ENCODE measurements around the gene COL5A1. TPM values are rescaled to one million over a fixed set of nuclear protein-coding genes. Genes with fewer than 3 reads are reported as not detected.

Gene COL5A1
- total RNA-seq, 1 donor from 2014 or later, result 13.9 TPM

- Histone ChIP-seq H3K9me3 (replicated peaks) (no peaks in the 10 kb centered on the region), H3K27ac (replicated peaks) (no peak overlapping the region), H3K36me3 (peaks cover 31% of the 10 kb centered on the region), H3K4me3 (no peak overlapping the region), H3K4me1 (no peaks in the 10 kb centered on the region), H3K27me3 (ENCODE audit: low read depth) (no peaks in the 10 kb centered on the region)
- TF ChIP-seq CTCF (IDR thresholded peaks at IDR 0.05; ENCODE audit: borderline replicate concordance), result no peak
- DNase-seq, result no peak
- intact Hi-C loops (cut with micrococcal nuclease), result no loop called here
Measured at GRCh38 chr9:134818000-134818568, 176.5 kb downstream of the COL5A1 start.

GRCh38 chr9:134818591-134818990 lies 177.0 kb downstream of the COL5A1 start:
- Histone ChIP-seq H3K9me3 (replicated peaks) (no peaks in the 10 kb centered on the region), H3K27ac (replicated peaks) (no peak overlapping the region), H3K4me3 (no peak overlapping the region), H3K4me1 (no peaks in the 10 kb centered on the region), H3K27me3 (ENCODE audit: low read depth) (no peaks in the 10 kb centered on the region), H3K36me3 (peaks cover 27% of the 10 kb centered on the region)
- TF ChIP-seq CTCF (IDR thresholded peaks at IDR 0.05; ENCODE audit: borderline replicate concordance), result no peak
- intact Hi-C loops (cut with micrococcal nuclease), result no loop called here
- DNase-seq, result no peak

GRCh38 chr9:134820901-134821300 lies 179.3 kb downstream of the COL5A1 start:
- H3K36me3 ChIP-seq, result peaks cover 27% of the 10 kb centered on the region

GRCh38 chr9:134822541-134822940 lies 180.9 kb downstream of the COL5A1 start:
- Histone ChIP-seq H3K4me3 (no peak overlapping the region), H3K27me3 (ENCODE audit: low read depth) (no peaks in the 10 kb centered on the region), H3K9me3 (replicated peaks) (no peaks in the 10 kb centered on the region), H3K4me1 (no peaks in the 10 kb centered on the region), H3K36me3 (peaks cover 20% of the 10 kb centered on the region), H3K27ac (replicated peaks) (no peak overlapping the region)
- DNase-seq, result no peak
- intact Hi-C loops (cut with micrococcal nuclease), result no loop called here
- TF ChIP-seq CTCF (IDR thresholded peaks at IDR 0.05; ENCODE audit: borderline replicate concordance), result no peak

More at GRCh38 chr9:134820901-134821300, 179.3 kb downstream of the COL5A1 start:
- no peak overlapping the region for H3K4me3 ChIP-seq
- TF ChIP-seq CTCF (IDR thresholded peaks at IDR 0.05; ENCODE audit: borderline replicate concordance), result no peak
- H3K9me3 ChIP-seq (replicated peaks), result no peaks in the 10 kb centered on the region
- no peak overlapping the region for H3K27ac ChIP-seq (replicated peaks)
- no peaks in the 10 kb centered on the region for H3K4me1 ChIP-seq
- H3K27me3 ChIP-seq (ENCODE audit: low read depth), result no peaks in the 10 kb centered on the region
- no peak for DNase-seq
- intact Hi-C loops (cut with micrococcal nuclease), result no loop called here

GRCh38 chr9:134823623-134824022 lies 182.0 kb downstream of the COL5A1 start:
- no peak overlapping the region for H3K27ac ChIP-seq (replicated peaks)
- no peak overlapping the region for H3K4me3 ChIP-seq
- no peaks in the 10 kb centered on the region for H3K9me3 ChIP-seq (replicated peaks)
- no peak for TF ChIP-seq CTCF (IDR thresholded peaks at IDR 0.05; ENCODE audit: borderline replicate concordance)
- intact Hi-C loops (cut with micrococcal nuclease), result no loop called here
- peaks cover 10% of the 10 kb centered on the region for H3K36me3 ChIP-seq
- no peaks in the 10 kb centered on the region for H3K4me1 ChIP-seq
- DNase-seq, result no peak
- H3K27me3 ChIP-seq (ENCODE audit: low read depth), result no peaks in the 10 kb centered on the region
